Heart right ventricle (tissue), 16 donors: ENCODE results near the gene EIPR1. TPM values are rescaled to one million over a fixed set of nuclear protein-coding genes. Genes with fewer than 3 reads are reported as not detected.

ENCODE experiments used
- ATAC-seq, 8 donors: fragments of 200-7000 bp; cut with Tn5 transposase; one replicate each; pipeline ENCODE4 v1.9.1; 2020; ENCODE audit warnings: mild to moderate bottlenecking in 8 of 8, moderate library complexity in 8 of 8, moderate number of reproducible peaks in 1 of 8
- DNase-seq, 2 donors: peaks; one replicate each; pipeline ENCODE4 v3.0.0-alpha.2; 2020
- H3K27ac ChIP-seq, 10 donors: fragments of 200-600 bp; sonication (generic) in 2 of 10; one replicate each; pipeline versions ENCODE4 v1.5.0 to v1.8.0; 2020 to 2022; ENCODE audit warnings: mild to moderate bottlenecking in 3 of 10
- H3K27me3 ChIP-seq, 7 donors: fragments of 200-600 bp; one replicate each; pipeline ENCODE4 v1.8.0; 2021 to 2022; ENCODE audit warnings: mild to moderate bottlenecking in 2 of 7
- H3K36me3 ChIP-seq, 9 donors: fragments of 200-600 bp; sonication (generic) in 1 of 9; one replicate each; pipeline versions ENCODE4 v1.5.0 to v1.8.0; 2020 to 2022; ENCODE audit warnings: mild to moderate bottlenecking in 2 of 9
- H3K4me1 ChIP-seq, 9 donors: fragments of 200-600 bp; sonication (generic) in 1 of 9; one replicate each; pipeline versions ENCODE4 v1.5.0 to v1.8.0; 2020 to 2022; ENCODE audit warnings: mild to moderate bottlenecking in 4 of 9
- H3K4me3 ChIP-seq, 10 donors: fragments of 200-600 bp; sonication (generic) in 2 of 10; one replicate each; pipeline versions ENCODE4 v1.5.0 to v1.8.0; 2020 to 2022; ENCODE audit warnings: mild to moderate bottlenecking in 7 of 10, moderate library complexity in 2 of 10
- H3K9me3 ChIP-seq, 11 donors: fragments of 200-600 bp in 10 of 11; sonication (generic) in 2 of 11; one replicate each; pipeline versions ENCODE4 v1.5.0 to v1.8.0; 2013 to 2022; ENCODE audit warnings: mild to moderate bottlenecking in 2 of 11, control low read depth in 1 of 11, moderate library complexity in 1 of 11
- CTCF ChIP-seq, 9 donors: fragments of 200-600 bp; sonication (generic) in 2 of 9; IDR thresholded peaks; one replicate each; pipeline versions ENCODE4 v1.5.0 to v1.8.0; 2021 to 2022; ENCODE audit warnings: antibody characterized with exemption in 9 of 9, mild to moderate bottlenecking in 5 of 9, moderate library complexity in 1 of 9
- WGBS, 2 donors: extraction: QIAGEN DNeasy Blood & Tissue Kit; methylation state at CpG; one replicate each; pipeline ENCODE4 v1.1.7; 2013; ENCODE audit warnings: inconsistent platforms in 1 of 2; 5-methylcytosine and 5-hydroxymethylcytosine counted together
- intact Hi-C, 10 donors: fragments of 100-400 bp; cut with DNase I; formaldehyde crosslinking; loops; one replicate each; pipeline versions ENCODE4 v1.11.1 to v1.14.2; 2022
- polyA plus RNA-seq, 2 donors: library from polyadenylated mRNA; stranded (reverse); fragments of 200-250 nt; gene quantifications; one replicate each; pipeline ENCODE4 v1.2.3, GENCODE V29; 2013
- total RNA-seq, 10 donors: library from RNA; stranded (reverse); fragmentation: NEBNext Ultra II Directional in 3 of 10; extraction: Animal tissue kit (Norgen Biotek cat#: 25700) in 3 of 10; gene quantifications; one replicate each; pipeline versions ENCODE4 v1.2.1 to v1.2.4, GENCODE V29; 2021 to 2023
- donor health status: Arrhythmogenic right ventricular cardiomyopathy.
- donor health status: ischemic (EF 13 %, LVEDD 7.1; RV severe dilation, severe dysfunction).
- donor health status: healthy with polysubstance abuse.
- donor health status: DM: no; HTN: yes; CAD: no.
- donor health status: DM: no; HTN: no; CAD: no.
- donor health status: ischemic (EF 25% LVEDD 6.9; RV normal size, moderate dysfunction).
- donor health status: ischemic (EF 25% LVEDD 5.7; RV mildly dilated, moderate dysfunction).
- donor health status: healthy.
- donor health status: DM: yes; HTN: yes; CAD: no.
- donor health status: Ischemic cardiomyopathy.
- donor health status: ischemic (EF 35%, LVEDD 5.7; RV mildly dilated, moderate dysfunction).
- donor health status: nonischemic (EF 11% LVEDD 7.7; RV severe dilation, severe dysfunction).
- donor health status: DM: yes; HTN: yes; CAD: no.
- donor health status: PGD.
- donor health status: ischemic (EF 29% LVEDD 5.4; RV normal size, mild dysfunction).
- donor health status: nonischemic (EF 23%, LVEDD 6.1; RV moderate dilation, normal function).

The EIPR1 gene
- total and polyA plus RNA-seq, 12 donors: 6.8 to 22.3 (median 12.0) TPM

- TF ChIP-seq CTCF (IDR thresholded peaks at IDR 0.05): no peak
- Histone ChIP-seq H3K4me3 (no peak overlapping the region), H3K4me1 (peaks cover 0 to 11% (median 5%) of the 10 kb centered on the region in 9 donors), H3K27me3 (no peaks in the 10 kb centered on the region), H3K36me3 (peaks cover 0 to 6% (median 0%) of the 10 kb centered on the region in 9 donors), H3K27ac (no peak overlapping the region), H3K9me3 (no peaks in the 10 kb centered on the region)
- WGBS, 2 donors: 96% methylated on average over 7 of the region's 7 CpGs
- no peak for DNase-seq
- intact Hi-C loops: loop anchor here in 5 of 10 donors (5.0 to 10.0 kb wide), 5 partner anchors 285 to 1445 kb away; no protein-coding TSS in a partner anchor
- no peak for ATAC-seq
These were observed 77.9 kb downstream of the EIPR1 start for GRCh38 chr2:3299703-3300102.

- H3K4me1 ChIP-seq: peaks cover 0 to 11% (median 5%) of the 10 kb centered on the region in 9 donors
- TF ChIP-seq CTCF (IDR thresholded peaks at IDR 0.05): no peak
- ATAC-seq (no peak), DNase-seq (no peak)
- intact Hi-C loops: loop anchor here in 1 of 10 donors (10.0 kb wide), 1 partner anchor 284 kb away; no protein-coding TSS in a partner anchor
- 96 to 99% methylated on average over 12 of the region's 12 CpGs for WGBS, 2 donors
- no peak overlapping the region for H3K27ac ChIP-seq
- peaks cover 0 to 6% (median 0%) of the 10 kb centered on the region in 9 donors for H3K36me3 ChIP-seq
- no peaks in the 10 kb centered on the region for H3K27me3 ChIP-seq
- H3K4me3 ChIP-seq: no peak overlapping the region
- no peaks in the 10 kb centered on the region for H3K9me3 ChIP-seq
These were observed 78.5 kb downstream of the EIPR1 start for GRCh38 chr2:3299130-3299529.

- no peak for DNase-seq
- ATAC-seq: no peak
- Histone ChIP-seq H3K27ac (no peak overlapping the region), H3K4me1 (peaks cover 0 to 4% (median 2%) of the 10 kb centered on the region in 9 donors), H3K9me3 (no peaks in the 10 kb centered on the region), H3K27me3 (no peaks in the 10 kb centered on the region), H3K4me3 (no peak overlapping the region), H3K36me3 (peaks cover 0 to 6% (median 0%) of the 10 kb centered on the region in 9 donors)
- 89% methylated on average over 7 of the region's 7 CpGs for WGBS, 2 donors
- intact Hi-C loops: loop anchor here in 1 of 10 donors (10.0 kb wide), 1 partner anchor 283 kb away; no protein-coding TSS in a partner anchor
- TF ChIP-seq CTCF (IDR thresholded peaks at IDR 0.05): no peak
These were observed 79.4 kb downstream of the EIPR1 start for GRCh38 chr2:3298191-3298590.

GRCh38 chr2:3297523-3297922 is 80.1 kb downstream of the EIPR1 start:
- Histone ChIP-seq H3K27me3 (no peaks in the 10 kb centered on the region), H3K9me3 (no peaks in the 10 kb centered on the region), H3K27ac (no peak overlapping the region), H3K4me1 (no peaks in the 10 kb centered on the region), H3K36me3 (peaks cover 0 to 6% (median 0%) of the 10 kb centered on the region in 9 donors), H3K4me3 (no peak overlapping the region)
- intact Hi-C loops: loop anchor here in 1 of 10 donors (10.0 kb wide), 1 partner anchor 283 kb away; no protein-coding TSS in a partner anchor
- WGBS, 2 donors: 96% methylated on average over 6 of the region's 6 CpGs
- ATAC-seq (no peak), DNase-seq (no peak)
- no peak for TF ChIP-seq CTCF (IDR thresholded peaks at IDR 0.05)
